Gastrocnemius medialis (tissue), 4 donors: ENCODE results near the gene COL6A3.

Experiments used
- CTCF ChIP-seq, 5 experiments: fragments of 450-650 bp in 3 of 5; fragments of 200-600 bp in 2 of 5; sonication (generic) in 2 of 5; IDR thresholded peaks in 4 of 5; conservative IDR thresholded peaks in 1 of 5; 1 replicate in 4 of 5; 2 replicates in 1 of 5; pipeline ENCODE4 v1.5.1; 2016 to 2019; ENCODE audit warnings: antibody characterized with exemption in 5 of 5, mild to moderate bottlenecking in 3 of 5, moderate library complexity in 3 of 5
- POLR2A ChIP-seq, 2 donors: fragments of 450-650 bp; IDR thresholded peaks; one replicate each; pipeline ENCODE4 v1.6.1; 2017; ENCODE audit warnings: antibody characterized with exemption in 2 of 2, mild to moderate bottlenecking in 2 of 2, moderate library complexity in 2 of 2

DNA sequence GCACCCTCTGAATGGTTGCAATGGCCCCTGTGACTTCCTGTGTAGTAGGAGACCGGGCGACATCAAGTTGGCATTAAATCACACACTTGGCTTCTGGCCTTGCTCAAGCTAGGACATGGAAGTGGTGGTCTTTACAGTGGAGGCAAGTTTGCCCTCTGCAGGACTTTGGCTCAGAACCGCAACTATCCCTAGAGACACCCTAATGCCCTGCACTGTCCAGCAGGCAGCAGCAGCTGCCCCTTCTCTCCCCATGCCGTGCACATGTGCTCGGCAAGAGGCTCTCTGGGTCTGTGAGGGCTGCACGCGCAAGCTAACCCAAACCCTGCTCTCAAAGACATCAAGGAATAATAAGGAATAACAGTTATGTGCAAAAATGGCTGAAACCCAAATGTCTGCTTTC lies 106.5 kb downstream of the COL6A3 start:
- TF ChIP-seq CTCF (IDR thresholded peaks at IDR 0.05 in 4 of 5, conservative IDR thresholded peaks at IDR 0.05 in 1 of 5), result no peak
- no peak for TF ChIP-seq POLR2A (IDR thresholded peaks at IDR 0.05)
